NOMO-1 treated with DMSO at 0.1 percent for 48 hours (cell line): Measurements from ENCODE around the gene LUM.

Source experiments
- DNase-seq: peaks from one replicate; lab custom pipeline; 2025; ENCODE audit not compliant: unreplicated experiment; lab: John Stamatoyannopoulos, UW

The LUM gene

GRCh38 chr12:91077228-91077954, 33.9 kb downstream of the LUM start:
- DNase-seq = no peak

GRCh38 chr12:91074851-91075250, 36.4 kb downstream of the LUM start:
- DNase-seq = no peak

GRCh38 chr12:91074154-91074709, 37.1 kb downstream of the LUM start:
- DNase-seq = no peak

- DNase-seq = no peak
Measured at GRCh38 chr12:91073426-91073825, 37.9 kb downstream of the LUM start.

- DNase-seq = no peak
Measured at GRCh38 chr12:91072931-91073330, 38.4 kb downstream of the LUM start.

GRCh38 chr12:91070936-91071335, 40.4 kb downstream of the LUM start:
- no peak for DNase-seq

- DNase-seq = no peak
Measured at GRCh38 chr12:91065396-91065795, 45.9 kb downstream of the LUM start.

- no peak for DNase-seq
Measured at GRCh38 chr12:91064640-91065039, 46.7 kb downstream of the LUM start.

GRCh38 chr12:91061091-91061490, 50.2 kb downstream of the LUM start:
- no peak for DNase-seq

GRCh38 chr12:91059211-91059610, 52.1 kb downstream of the LUM start:
- DNase-seq = no peak

GRCh38 chr12:91058786-91059185, 52.5 kb downstream of the LUM start:
- DNase-seq = no peak

GRCh38 chr12:91057368-91058165, 53.7 kb downstream of the LUM start, which contains the start of gene KERA:
Gene KERA (minus strand): TSS chr12:91058024. CDS start chr12:91056281, 1,743 bp downstream.
- DNase-seq = no peak

GRCh38 chr12:91056488-91056887, 54.8 kb downstream of the LUM start:
- DNase-seq = no peak

- DNase-seq = no peak
Measured at GRCh38 chr12:91055976-91056375, 55.3 kb downstream of the LUM start.

- no peak for DNase-seq
Measured at GRCh38 chr12:91053951-91054715, 57.2 kb downstream of the LUM start.
